ENCODE results near the gene DCAF4. TPM values are rescaled to one million over a fixed set of nuclear protein-coding genes. Genes with fewer than 3 reads are reported as not detected.
A peak's percentile ranks its signal among the peaks of the same experiment; 100 is the strongest.

Gene DCAF4
- polyA plus RNA-seq, 1 donor, result 15.3 TPM

- WGBS (ENCODE audit: insufficient coverage, low lambda C conversion rate), result 0% methylated on average over 2 of the region's 11 CpGs
- H3K4me3 ChIP-seq (ENCODE audit: low read length), result peak overlapping the region; percentile 70
- peaks cover 20% of the 10 kb centered on the region for H3K4me1 ChIP-seq (ENCODE audit: control insufficient read depth, insufficient read depth, low read length)
- H3K9me3 ChIP-seq (ENCODE audit: control insufficient read depth, low read depth, low read length), result no peaks in the 10 kb centered on the region
- H3K27me3 ChIP-seq (ENCODE audit: control insufficient read depth, insufficient read depth, low read length), result peaks cover 37% of the 10 kb centered on the region
- DNase-seq, result no peak
- no peaks in the 10 kb centered on the region for H3K36me3 ChIP-seq (ENCODE audit: control insufficient read depth, insufficient read depth, low read length)
- no peak overlapping the region for H3K27ac ChIP-seq (ENCODE audit: low read length)
Observed at GRCh38 chr14:72894323-72894622, 32.0 kb upstream of the DCAF4 start.

GRCh38 chr14:72894623-72895378, 31.5 kb upstream of the DCAF4 start:
- Histone ChIP-seq H3K4me1 (ENCODE audit: control insufficient read depth, insufficient read depth, low read length) (peaks cover 20% of the 10 kb centered on the region), H3K9me3 (ENCODE audit: control insufficient read depth, low read depth, low read length) (no peaks in the 10 kb centered on the region), H3K4me3 (ENCODE audit: low read length) (peak overlapping the region; percentile 70), H3K27me3 (ENCODE audit: control insufficient read depth, insufficient read depth, low read length) (peaks cover 35% of the 10 kb centered on the region), H3K27ac (ENCODE audit: low read length) (no peak overlapping the region), H3K36me3 (ENCODE audit: control insufficient read depth, insufficient read depth, low read length) (no peaks in the 10 kb centered on the region)
- no CpG with 5 or more reads among the region's 25 CpGs for WGBS (ENCODE audit: insufficient coverage, low lambda C conversion rate)
- peak; percentile 39 to 70 for DNase-seq

- Histone ChIP-seq H3K9me3 (ENCODE audit: control insufficient read depth, low read depth, low read length) (no peaks in the 10 kb centered on the region), H3K27me3 (ENCODE audit: control insufficient read depth, insufficient read depth, low read length) (peaks cover 7% of the 10 kb centered on the region), H3K36me3 (ENCODE audit: control insufficient read depth, insufficient read depth, low read length) (no peaks in the 10 kb centered on the region), H3K4me1 (ENCODE audit: control insufficient read depth, insufficient read depth, low read length) (peaks cover 7% of the 10 kb centered on the region), H3K4me3 (ENCODE audit: low read length) (no peak overlapping the region), H3K27ac (ENCODE audit: low read length) (no peak overlapping the region)
- DNase-seq, result no peak
- WGBS (ENCODE audit: insufficient coverage, low lambda C conversion rate), result no CpG with 5 or more reads among the region's 3 CpGs
Observed at GRCh38 chr14:72898448-72898847, 27.8 kb upstream of the DCAF4 start.

GRCh38 chr14:72901361-72901760, 24.9 kb upstream of the DCAF4 start:
- Histone ChIP-seq H3K4me1 (ENCODE audit: control insufficient read depth, insufficient read depth, low read length) (no peaks in the 10 kb centered on the region), H3K9me3 (ENCODE audit: control insufficient read depth, low read depth, low read length) (no peaks in the 10 kb centered on the region), H3K36me3 (ENCODE audit: control insufficient read depth, insufficient read depth, low read length) (no peaks in the 10 kb centered on the region), H3K27ac (ENCODE audit: low read length) (no peak overlapping the region), H3K4me3 (ENCODE audit: low read length) (no peak overlapping the region), H3K27me3 (ENCODE audit: control insufficient read depth, insufficient read depth, low read length) (no peaks in the 10 kb centered on the region)
- WGBS (ENCODE audit: insufficient coverage, low lambda C conversion rate), result no CpG with 5 or more reads among the region's 3 CpGs
- DNase-seq, result no peak

DNA sequence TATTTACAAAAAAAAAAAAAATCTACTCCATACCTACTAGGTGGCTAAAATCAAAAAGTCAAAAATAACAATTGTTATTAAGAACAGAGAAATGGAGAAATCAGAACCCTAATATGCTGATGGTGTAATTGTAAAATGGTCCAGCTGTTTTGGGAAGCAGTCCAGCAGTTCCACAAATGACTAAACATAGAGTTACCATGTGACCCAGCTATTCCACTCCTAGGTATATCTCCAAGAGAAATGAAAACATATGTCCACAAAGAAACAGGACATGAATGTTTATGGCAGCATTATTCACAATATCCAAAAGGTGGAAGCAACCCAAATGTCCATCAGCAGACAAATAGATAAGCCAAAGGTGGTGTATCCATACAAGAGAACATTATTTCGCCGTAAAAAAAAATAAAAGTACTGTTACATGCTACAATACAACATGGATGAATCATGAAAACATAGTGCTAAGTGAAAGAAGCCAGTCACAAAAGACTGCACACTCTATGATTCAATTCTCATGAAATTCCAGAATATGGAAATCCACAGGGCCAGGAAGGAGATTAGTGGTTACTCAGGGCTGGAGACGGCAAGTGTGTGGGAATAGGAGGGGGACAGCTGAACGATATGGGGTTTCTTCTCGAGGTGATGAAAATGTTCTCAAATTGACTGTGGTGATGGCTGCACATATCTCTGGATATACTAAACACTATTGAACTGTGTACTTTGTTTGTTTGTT, 23.3 kb upstream of the DCAF4 start:
- 90% methylated on average over 4 of the region's 5 CpGs for WGBS (ENCODE audit: insufficient coverage, low lambda C conversion rate)
- Histone ChIP-seq H3K27me3 (ENCODE audit: control insufficient read depth, insufficient read depth, low read length) (no peaks in the 10 kb centered on the region), H3K4me1 (ENCODE audit: control insufficient read depth, insufficient read depth, low read length) (peaks cover 8% of the 10 kb centered on the region)

DNA sequence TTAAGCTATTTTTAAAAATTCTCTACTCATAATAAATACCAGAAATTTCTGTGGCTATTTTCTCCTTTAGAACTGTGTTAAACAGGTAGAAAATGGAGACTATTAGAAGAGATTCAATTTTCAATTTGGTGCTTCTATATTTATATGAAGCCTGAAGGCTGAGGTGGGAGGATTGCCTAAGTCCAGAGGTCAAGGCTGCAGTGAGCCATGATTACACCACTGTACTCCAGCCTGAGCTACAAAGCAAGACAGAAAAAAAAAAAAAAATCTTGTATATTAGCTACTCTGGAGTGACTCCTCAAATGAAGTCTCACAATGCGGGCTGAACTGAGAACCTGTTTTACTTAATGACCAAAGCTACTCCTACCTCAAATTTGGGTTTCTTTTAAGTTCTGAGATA, 22.5 kb upstream of the DCAF4 start:
- H3K36me3 ChIP-seq (ENCODE audit: control insufficient read depth, insufficient read depth, low read length), result no peaks in the 10 kb centered on the region

More for the DNA sequence above, 23.3 kb upstream of the DCAF4 start:
- Histone ChIP-seq H3K4me3 (ENCODE audit: low read length) (no peak overlapping the region), H3K36me3 (ENCODE audit: control insufficient read depth, insufficient read depth, low read length) (no peaks in the 10 kb centered on the region), H3K9me3 (ENCODE audit: control insufficient read depth, low read depth, low read length) (no peaks in the 10 kb centered on the region), H3K27ac (ENCODE audit: low read length) (no peak overlapping the region)
- DNase-seq, result no peak

GRCh38 chr14:72904218-72904617, 22.0 kb upstream of the DCAF4 start:
- no peaks in the 10 kb centered on the region for H3K36me3 ChIP-seq (ENCODE audit: control insufficient read depth, insufficient read depth, low read length)
- no peaks in the 10 kb centered on the region for H3K27me3 ChIP-seq (ENCODE audit: control insufficient read depth, insufficient read depth, low read length)
- H3K4me3 ChIP-seq (ENCODE audit: low read length), result no peak overlapping the region
- peaks cover 8% of the 10 kb centered on the region for H3K4me1 ChIP-seq (ENCODE audit: control insufficient read depth, insufficient read depth, low read length)
- no peaks in the 10 kb centered on the region for H3K9me3 ChIP-seq (ENCODE audit: control insufficient read depth, low read depth, low read length)
- no peak for DNase-seq
- no CpG with 5 or more reads among the region's 1 CpG for WGBS (ENCODE audit: insufficient coverage, low lambda C conversion rate)
- H3K27ac ChIP-seq (ENCODE audit: low read length), result no peak overlapping the region

More for the DNA sequence above, 22.5 kb upstream of the DCAF4 start:
- peaks cover 8% of the 10 kb centered on the region for H3K4me1 ChIP-seq (ENCODE audit: control insufficient read depth, insufficient read depth, low read length)
- no peak for DNase-seq
- no peak overlapping the region for H3K4me3 ChIP-seq (ENCODE audit: low read length)
- WGBS (ENCODE audit: insufficient coverage, low lambda C conversion rate), result no CpG with 5 or more reads among the region's 1 CpG
- no peaks in the 10 kb centered on the region for H3K9me3 ChIP-seq (ENCODE audit: control insufficient read depth, low read depth, low read length)
- no peaks in the 10 kb centered on the region for H3K27me3 ChIP-seq (ENCODE audit: control insufficient read depth, insufficient read depth, low read length)
- no peak overlapping the region for H3K27ac ChIP-seq (ENCODE audit: low read length)

GRCh38 chr14:72904840-72905561, 21.3 kb upstream of the DCAF4 start:
- H3K36me3 ChIP-seq (ENCODE audit: control insufficient read depth, insufficient read depth, low read length), result no peaks in the 10 kb centered on the region
- DNase-seq, result peak; percentile 46 to 74
- H3K27me3 ChIP-seq (ENCODE audit: control insufficient read depth, insufficient read depth, low read length), result no peaks in the 10 kb centered on the region
- peaks cover 8% of the 10 kb centered on the region for H3K4me1 ChIP-seq (ENCODE audit: control insufficient read depth, insufficient read depth, low read length)
- H3K4me3 ChIP-seq (ENCODE audit: low read length), result no peak overlapping the region
- no peaks in the 10 kb centered on the region for H3K9me3 ChIP-seq (ENCODE audit: control insufficient read depth, low read depth, low read length)
- WGBS (ENCODE audit: insufficient coverage, low lambda C conversion rate), result 0% methylated on average over 1 of the region's 5 CpGs
- no peak overlapping the region for H3K27ac ChIP-seq (ENCODE audit: low read length)

GRCh38 chr14:72906316-72906715, 19.9 kb upstream of the DCAF4 start:
- Histone ChIP-seq H3K27ac (ENCODE audit: low read length) (no peak overlapping the region), H3K27me3 (ENCODE audit: control insufficient read depth, insufficient read depth, low read length) (no peaks in the 10 kb centered on the region), H3K4me3 (ENCODE audit: low read length) (no peak overlapping the region), H3K36me3 (ENCODE audit: control insufficient read depth, insufficient read depth, low read length) (no peaks in the 10 kb centered on the region), H3K4me1 (ENCODE audit: control insufficient read depth, insufficient read depth, low read length) (peaks cover 8% of the 10 kb centered on the region), H3K9me3 (ENCODE audit: control insufficient read depth, low read depth, low read length) (no peaks in the 10 kb centered on the region)
- no peak for DNase-seq
- 46% methylated on average over 3 of the region's 3 CpGs for WGBS (ENCODE audit: insufficient coverage, low lambda C conversion rate)

DNA sequence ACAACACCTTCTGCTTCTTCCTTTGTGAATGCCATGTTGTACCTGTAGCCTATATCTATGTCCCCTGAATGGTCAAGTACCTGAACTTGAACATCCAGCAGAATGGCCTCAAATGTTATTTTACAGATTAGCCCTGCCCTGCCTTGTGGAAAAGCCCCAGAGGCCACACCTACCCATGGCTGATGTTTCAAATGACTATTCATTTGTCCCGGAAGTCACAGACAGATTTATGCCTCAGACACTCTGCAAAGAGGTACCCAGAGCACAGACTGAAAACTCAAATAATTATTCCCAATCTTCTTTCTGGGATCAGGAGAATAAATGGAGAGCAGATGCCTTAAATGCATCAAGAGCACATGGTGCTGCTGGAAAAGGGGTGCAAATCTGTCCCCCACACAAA, 19.4 kb upstream of the DCAF4 start:
- Histone ChIP-seq H3K27me3 (ENCODE audit: control insufficient read depth, insufficient read depth, low read length) (no peaks in the 10 kb centered on the region), H3K36me3 (ENCODE audit: control insufficient read depth, insufficient read depth, low read length) (no peaks in the 10 kb centered on the region), H3K27ac (ENCODE audit: low read length) (peak overlapping the region; percentile 69), H3K4me3 (ENCODE audit: low read length) (no peak overlapping the region), H3K4me1 (ENCODE audit: control insufficient read depth, insufficient read depth, low read length) (peaks cover 8% of the 10 kb centered on the region), H3K9me3 (ENCODE audit: control insufficient read depth, low read depth, low read length) (no peaks in the 10 kb centered on the region)
- no peak for DNase-seq
- WGBS (ENCODE audit: insufficient coverage, low lambda C conversion rate), result no CpG with 5 or more reads among the region's 1 CpG
